Progenitor cell of endocrine pancreas (in vitro differentiated cells): ENCODE results near the gene CEP112. TPM values are rescaled to one million over a fixed set of nuclear protein-coding genes. Genes with fewer than 3 reads are reported as not detected.

Source experiments
- DNase-seq: peaks from one replicate; pipeline ENCODE4 v3.0.0; 2021; ENCODE audit warnings: low spot score; ENCODE audit not compliant: unreplicated experiment
- H3K27ac Mint-ChIP-seq: 2 replicates; pipeline ENCODE4 v1.8.0; 2021; ENCODE audit warnings: mild to moderate bottlenecking, moderate library complexity, mixed read lengths
- H3K27me3 Mint-ChIP-seq: 2 replicates; pipeline ENCODE4 v1.8.0; 2021; ENCODE audit warnings: mixed read lengths
- H3K36me3 Mint-ChIP-seq: 2 replicates; pipeline ENCODE4 v1.8.0; 2022; ENCODE audit warnings: mixed read lengths; ENCODE audit not compliant: insufficient read depth
- H3K4me1 Mint-ChIP-seq: 2 replicates; pipeline ENCODE4 v1.8.0; 2021; ENCODE audit warnings: low read depth, mixed read lengths
- H3K4me3 Mint-ChIP-seq: 2 replicates; pipeline ENCODE4 v1.8.0; 2021; ENCODE audit warnings: low read depth, mild to moderate bottlenecking, moderate library complexity, mixed read lengths
- H3K9me3 Mint-ChIP-seq: 2 replicates; pipeline ENCODE4 v1.8.0; 2021; ENCODE audit warnings: low read depth, mixed read lengths
- total RNA-seq: library from RNA; stranded (reverse); gene quantifications from 2 replicates; pipeline ENCODE4 v1.2.1, GENCODE V29; 2021
- TF ChIP-seq, protein P1 (sequence below): fragments of 200-600 bp; sonication (generic); IDR thresholded peaks from one replicate; pipeline ENCODE4 v1.5.0; 2021; ENCODE audit warnings: antibody characterized with exemption, mild to moderate bottlenecking; ENCODE audit not compliant: unreplicated experiment

The CEP112 gene
- total RNA-seq, 1 donor from 2014 or later: 24.3 TPM

DNA sequence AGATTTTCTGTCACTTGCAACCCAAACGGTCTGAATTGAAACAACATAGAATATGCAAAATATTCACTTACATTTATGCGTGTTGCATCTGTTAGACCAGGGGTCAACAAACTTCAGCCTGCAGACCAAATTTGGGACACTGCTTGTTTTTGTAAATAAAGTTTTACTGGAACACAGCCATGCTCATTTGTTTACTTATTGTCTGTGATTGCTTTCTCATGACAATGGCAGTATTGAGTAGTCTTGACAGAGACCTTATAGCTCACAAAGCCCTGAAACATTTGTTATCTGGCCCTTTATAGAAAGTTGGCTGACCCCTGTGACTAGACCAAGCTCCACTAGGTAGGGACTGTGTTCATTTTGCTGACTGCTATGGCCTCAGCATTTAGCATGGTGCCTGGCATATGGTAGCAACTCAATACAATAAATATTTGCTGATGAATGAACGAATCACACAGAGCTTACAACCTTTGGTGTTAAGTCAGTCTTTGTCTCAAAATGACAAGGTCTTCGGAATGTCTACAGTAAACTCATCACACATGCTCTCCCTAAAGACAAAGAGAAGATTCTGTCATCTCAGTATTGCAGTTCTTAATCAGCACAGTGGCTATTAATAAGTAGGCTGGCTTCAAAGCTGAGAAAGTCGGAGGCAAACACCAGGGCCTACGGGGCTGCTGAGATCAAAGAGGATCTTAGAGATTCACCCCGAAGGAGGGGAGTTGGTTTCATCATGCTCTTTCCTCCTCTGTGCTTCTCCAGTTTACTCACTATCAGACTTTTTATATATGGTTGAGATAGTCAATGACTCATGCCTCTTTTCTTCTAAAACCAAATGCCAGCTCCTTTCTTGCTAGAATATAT lies 535.3 kb downstream of the CEP112 start:
- TF ChIP-seq, protein P1, sequence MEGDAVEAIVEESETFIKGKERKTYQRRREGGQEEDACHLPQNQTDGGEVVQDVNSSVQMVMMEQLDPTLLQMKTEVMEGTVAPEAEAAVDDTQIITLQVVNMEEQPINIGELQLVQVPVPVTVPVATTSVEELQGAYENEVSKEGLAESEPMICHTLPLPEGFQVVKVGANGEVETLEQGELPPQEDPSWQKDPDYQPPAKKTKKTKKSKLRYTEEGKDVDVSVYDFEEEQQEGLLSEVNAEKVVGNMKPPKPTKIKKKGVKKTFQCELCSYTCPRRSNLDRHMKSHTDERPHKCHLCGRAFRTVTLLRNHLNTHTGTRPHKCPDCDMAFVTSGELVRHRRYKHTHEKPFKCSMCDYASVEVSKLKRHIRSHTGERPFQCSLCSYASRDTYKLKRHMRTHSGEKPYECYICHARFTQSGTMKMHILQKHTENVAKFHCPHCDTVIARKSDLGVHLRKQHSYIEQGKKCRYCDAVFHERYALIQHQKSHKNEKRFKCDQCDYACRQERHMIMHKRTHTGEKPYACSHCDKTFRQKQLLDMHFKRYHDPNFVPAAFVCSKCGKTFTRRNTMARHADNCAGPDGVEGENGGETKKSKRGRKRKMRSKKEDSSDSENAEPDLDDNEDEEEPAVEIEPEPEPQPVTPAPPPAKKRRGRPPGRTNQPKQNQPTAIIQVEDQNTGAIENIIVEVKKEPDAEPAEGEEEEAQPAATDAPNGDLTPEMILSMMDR: no peak
- Mint-ChIP-seq H3K4me3 (no peak overlapping the region), H3K27me3 (no peaks in the 10 kb centered on the region), H3K4me1 (peaks cover 6% of the 10 kb centered on the region), H3K36me3 (no peaks in the 10 kb centered on the region), H3K27ac (no peak overlapping the region), H3K9me3 (no peaks in the 10 kb centered on the region)
- no peak for DNase-seq

DNA sequence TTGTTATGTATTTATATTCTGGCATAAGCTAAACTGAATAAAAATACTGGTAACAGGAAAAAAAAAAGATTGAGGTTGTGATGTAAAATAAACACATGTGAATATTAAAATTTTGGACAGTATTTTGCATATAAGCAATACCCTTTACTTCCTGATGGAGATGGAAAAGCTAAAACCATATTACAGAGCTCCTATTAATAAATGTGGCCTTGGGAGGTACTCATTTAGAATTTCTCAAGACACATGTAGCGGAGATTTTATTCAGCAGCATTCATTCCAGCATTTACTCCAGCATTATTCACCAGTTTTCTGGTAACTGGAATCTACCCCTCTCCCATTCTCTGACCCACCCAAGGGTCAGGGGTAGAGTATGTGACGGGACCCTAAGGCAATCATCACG lies 536.2 kb downstream of the CEP112 start:
- no peak overlapping the region for H3K27ac Mint-ChIP-seq
- no peaks in the 10 kb centered on the region for H3K36me3 Mint-ChIP-seq
- H3K9me3 Mint-ChIP-seq: no peaks in the 10 kb centered on the region
- H3K4me1 Mint-ChIP-seq: peaks cover 6% of the 10 kb centered on the region
- TF ChIP-seq, protein P1: no peak
- no peaks in the 10 kb centered on the region for H3K27me3 Mint-ChIP-seq
- DNase-seq: no peak
- no peak overlapping the region for H3K4me3 Mint-ChIP-seq

DNA sequence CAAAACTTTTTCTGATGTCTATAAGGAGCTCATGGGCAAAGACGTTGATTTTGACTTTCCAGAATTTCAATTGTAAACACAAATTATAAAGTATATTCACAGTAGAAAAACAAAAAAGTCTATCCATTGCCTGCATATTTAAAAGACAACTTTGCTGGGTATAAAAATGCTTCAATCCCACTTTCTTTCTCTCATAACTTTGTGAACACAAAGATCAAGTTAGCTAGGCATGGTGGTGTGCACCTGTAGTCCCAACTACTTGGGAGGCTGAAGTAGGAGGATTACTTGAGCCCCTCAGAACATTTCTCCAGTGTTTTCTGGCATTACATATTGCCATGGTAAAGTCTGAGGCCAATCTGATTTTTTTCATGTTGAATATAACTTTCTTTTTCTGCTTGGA lies 547.4 kb downstream of the CEP112 start:
- H3K36me3 Mint-ChIP-seq: peaks cover 14% of the 10 kb centered on the region
- H3K4me3 Mint-ChIP-seq: no peak overlapping the region
- no peak for DNase-seq
- H3K27me3 Mint-ChIP-seq: no peaks in the 10 kb centered on the region
- no peaks in the 10 kb centered on the region for H3K4me1 Mint-ChIP-seq
- TF ChIP-seq, protein P1: no peak
- peaks cover 16% of the 10 kb centered on the region for H3K9me3 Mint-ChIP-seq
- H3K27ac Mint-ChIP-seq: no peak overlapping the region

DNA sequence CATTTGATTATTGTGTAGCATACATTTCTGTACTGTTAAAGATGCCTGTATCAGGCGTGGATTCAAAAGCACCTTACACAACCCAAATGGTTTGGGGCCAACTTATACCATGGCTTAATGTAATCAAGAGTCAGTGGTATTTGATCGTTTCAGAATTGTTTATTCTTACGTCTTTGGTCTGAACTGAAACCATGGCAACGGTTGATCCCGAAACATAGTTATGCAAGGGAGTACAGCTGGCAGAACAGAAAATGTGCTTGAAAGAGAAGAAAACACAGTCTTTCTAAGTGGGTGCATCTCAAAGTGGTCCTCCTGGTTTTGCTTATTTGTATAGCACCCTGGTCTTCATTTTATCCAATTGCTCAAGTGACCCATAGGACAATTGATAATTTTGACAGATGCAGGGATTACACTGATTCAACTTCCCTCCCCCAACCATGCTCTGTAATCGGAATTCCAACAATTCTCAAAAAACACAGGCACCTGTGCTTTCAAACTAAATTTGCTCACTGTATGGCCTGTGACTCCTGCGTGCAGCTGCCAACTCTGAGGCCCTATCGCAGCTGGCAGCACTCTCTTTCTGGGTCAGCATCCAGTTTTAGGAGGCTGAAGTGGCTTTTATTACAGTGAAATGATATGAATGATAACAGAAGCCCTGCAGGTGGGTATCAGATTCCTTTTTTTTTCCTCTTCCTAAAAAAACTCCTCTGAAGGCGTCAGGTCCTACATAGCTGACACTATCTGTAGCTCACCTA lies 553.5 kb downstream of the CEP112 start:
- Mint-ChIP-seq H3K4me1 (peaks cover 5% of the 10 kb centered on the region), H3K4me3 (no peak overlapping the region), H3K27ac (no peak overlapping the region), H3K36me3 (peaks cover 4% of the 10 kb centered on the region), H3K27me3 (no peaks in the 10 kb centered on the region), H3K9me3 (peaks cover 4% of the 10 kb centered on the region)
- no peak for DNase-seq
- TF ChIP-seq, protein P1: no peak

DNA sequence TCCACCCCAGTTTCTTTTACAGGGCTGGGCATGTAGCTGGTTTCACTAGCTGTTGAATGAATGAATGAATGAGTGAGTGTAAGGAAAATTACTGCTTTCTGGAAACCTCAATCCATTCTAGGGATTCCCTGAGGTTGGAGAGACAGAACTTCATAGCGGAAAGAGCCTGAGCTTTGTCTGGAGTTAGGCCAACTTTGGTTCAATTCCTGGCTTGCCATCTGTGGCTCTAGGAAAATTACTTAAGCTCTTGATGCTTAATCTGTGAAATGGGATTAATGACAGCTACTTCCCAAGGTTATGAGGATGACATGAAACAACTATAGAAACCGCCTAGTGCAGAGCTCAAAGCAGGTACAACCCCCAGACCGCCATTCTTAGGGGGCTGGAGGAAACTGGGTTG lies 554.1 kb downstream of the CEP112 start:
- DNase-seq: no peak
- H3K4me3 Mint-ChIP-seq: no peak overlapping the region
- no peak overlapping the region for H3K27ac Mint-ChIP-seq
- peaks cover 4% of the 10 kb centered on the region for H3K36me3 Mint-ChIP-seq
- TF ChIP-seq, protein P1: no peak
- peaks cover 5% of the 10 kb centered on the region for H3K4me1 Mint-ChIP-seq
- H3K9me3 Mint-ChIP-seq: peaks cover 4% of the 10 kb centered on the region
- no peaks in the 10 kb centered on the region for H3K27me3 Mint-ChIP-seq
